GM18909 (cell line): ENCODE data around the gene GCHFR.
A peak's percentile ranks its signal among the peaks of the same experiment; 100 is the strongest.

Experiments
- ATAC-seq: cut with Tn5 transposase; IDR thresholded peaks from one replicate; pipeline ENCODE4 v1.9.1; 2021; ENCODE audit warnings: mild to moderate bottlenecking; ENCODE audit not compliant: unreplicated experiment, poor library complexity

GCHFR gene

GRCh38 chr15:40775007-40775406 lies 11.1 kb downstream of the GCHFR start:
- no peak for ATAC-seq

DNA sequence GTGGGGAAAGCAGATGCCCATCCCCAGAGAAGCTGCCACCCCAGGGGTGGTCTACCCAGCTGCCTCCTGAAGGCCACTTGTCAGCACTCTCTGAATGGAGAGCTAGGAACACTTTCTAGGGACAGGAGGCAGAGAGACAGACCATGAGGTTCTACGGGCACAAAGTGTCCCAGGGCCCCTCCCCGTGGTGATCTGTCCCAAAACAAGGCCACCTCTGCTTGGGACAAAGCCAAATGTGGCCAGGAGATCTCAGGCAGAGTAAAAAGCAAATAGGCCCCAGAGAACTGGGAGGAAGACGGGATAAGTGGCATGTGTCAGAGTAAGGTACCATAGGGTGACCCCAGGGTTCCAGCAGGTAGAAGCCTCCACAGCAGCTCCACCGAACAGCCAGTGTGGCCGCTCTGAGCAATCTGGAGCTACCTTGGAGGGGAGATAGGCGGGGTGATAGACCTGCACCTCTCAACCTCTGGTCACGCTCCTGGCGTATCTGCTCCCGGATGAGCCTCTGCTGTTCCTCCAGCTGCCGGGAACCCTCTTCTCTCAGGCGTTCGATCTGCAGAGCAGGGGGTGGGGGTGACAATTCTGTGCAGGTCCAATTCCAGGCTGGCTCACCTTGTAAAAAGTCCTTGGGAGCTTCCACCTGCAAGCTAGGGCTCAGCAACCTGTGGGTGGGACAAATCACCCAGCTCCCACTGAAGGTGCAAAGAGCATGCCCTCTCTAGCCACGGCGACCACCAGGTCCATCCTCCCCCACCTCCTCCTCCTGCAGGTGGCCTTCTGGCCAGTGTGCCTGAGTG lies 12.1 kb downstream of the GCHFR start:
- ATAC-seq, result no peak

- ATAC-seq, result no peak
These were observed 12.8 kb downstream of the GCHFR start for GRCh38 chr15:40776537-40777141.

- ATAC-seq, result peak; percentile 82
These were observed 18.9 kb downstream of the GCHFR start for GRCh38 chr15:40782609-40783227.

GRCh38 chr15:40785164-40785563 lies 21.3 kb downstream of the GCHFR start:
- ATAC-seq, result no peak

GRCh38 chr15:40785814-40786213 lies 21.9 kb downstream of the GCHFR start:
- no peak for ATAC-seq

GRCh38 chr15:40787344-40787841 lies 23.5 kb downstream of the GCHFR start:
- no peak for ATAC-seq

GRCh38 chr15:40787991-40788390 lies 24.1 kb downstream of the GCHFR start:
- ATAC-seq, result no peak

DNA sequence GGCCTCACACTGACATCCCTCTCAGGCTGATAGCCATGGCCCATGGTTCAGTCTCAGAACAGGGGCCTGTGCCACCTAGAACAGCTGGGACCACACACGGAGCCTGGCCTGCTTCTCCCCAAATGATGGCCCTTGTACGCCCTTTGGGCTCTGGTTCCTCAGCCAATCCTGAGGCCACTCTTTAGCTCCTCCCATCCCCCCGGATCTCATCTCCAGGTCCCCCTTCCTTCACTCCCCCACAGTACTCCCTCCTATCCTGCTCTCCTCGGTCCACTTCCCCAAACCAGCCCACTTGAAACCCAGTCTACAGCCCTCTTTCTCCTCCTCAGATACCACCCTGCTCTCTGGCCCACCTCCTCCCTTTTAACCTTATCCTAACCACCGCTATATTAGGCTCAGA lies 25.3 kb downstream of the GCHFR start:
- ATAC-seq, result no peak

GRCh38 chr15:40789999-40790398 lies 26.1 kb downstream of the GCHFR start:
- no peak for ATAC-seq

DNA sequence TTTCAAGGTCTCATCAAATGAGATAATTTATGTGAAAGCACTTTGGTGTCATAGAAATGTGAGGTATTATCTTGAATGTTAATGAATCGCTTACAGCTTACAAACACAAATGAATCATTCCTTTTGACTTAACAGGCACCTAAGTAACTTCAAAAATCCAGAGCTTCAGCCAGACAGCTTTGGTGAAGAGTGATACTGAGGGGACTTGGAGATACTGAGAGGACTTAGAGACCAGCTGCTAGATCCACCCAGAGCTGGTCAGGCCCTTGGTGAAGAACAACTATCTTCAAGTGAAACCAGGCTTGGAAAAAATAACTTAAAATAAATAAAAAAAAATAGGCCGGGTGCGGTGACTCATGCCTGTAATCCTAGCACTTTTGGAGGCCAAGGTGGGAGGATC lies 26.9 kb downstream of the GCHFR start:
- ATAC-seq, result no peak

- no peak for ATAC-seq
These were observed 28.5 kb downstream of the GCHFR start for GRCh38 chr15:40792394-40792793.

DNA sequence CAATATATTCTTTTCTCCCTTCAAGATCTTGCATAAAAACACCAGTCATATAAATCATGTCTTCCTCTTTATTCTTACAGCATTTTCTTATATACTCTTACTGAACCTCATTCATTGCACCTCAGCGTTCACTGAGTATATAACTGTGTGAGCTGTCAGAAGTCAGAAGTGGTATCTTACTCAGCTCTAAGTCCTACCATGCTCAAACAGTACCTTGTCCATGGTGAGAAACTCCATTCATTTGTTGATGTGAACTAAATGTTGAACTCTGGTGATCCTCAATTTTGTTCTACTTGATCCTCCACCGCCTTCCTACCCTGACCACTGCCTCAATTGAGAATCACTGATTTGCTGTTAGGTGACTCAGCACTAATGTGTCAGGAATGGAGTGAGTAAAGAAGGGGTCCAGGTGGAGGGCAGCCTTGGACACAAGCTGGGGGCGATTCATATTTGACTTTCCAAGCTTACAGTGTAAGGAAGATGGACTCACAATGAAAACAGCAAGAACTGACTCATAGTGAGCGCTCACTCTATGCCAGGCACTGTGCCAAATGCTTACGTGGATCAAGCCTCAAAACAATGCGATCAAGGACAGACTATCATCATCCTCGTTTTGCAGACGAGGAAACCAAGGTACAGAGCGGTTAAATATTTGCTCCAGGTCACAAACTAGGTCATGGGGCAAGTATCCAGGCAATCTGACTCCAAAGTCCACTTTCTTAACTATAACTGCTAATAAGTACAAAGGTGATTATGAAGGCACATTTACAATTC lies 29.5 kb downstream of the GCHFR start:
- ATAC-seq, result no peak

GRCh38 chr15:40796041-40796440 lies 32.2 kb downstream of the GCHFR start:
- ATAC-seq, result no peak

DNA sequence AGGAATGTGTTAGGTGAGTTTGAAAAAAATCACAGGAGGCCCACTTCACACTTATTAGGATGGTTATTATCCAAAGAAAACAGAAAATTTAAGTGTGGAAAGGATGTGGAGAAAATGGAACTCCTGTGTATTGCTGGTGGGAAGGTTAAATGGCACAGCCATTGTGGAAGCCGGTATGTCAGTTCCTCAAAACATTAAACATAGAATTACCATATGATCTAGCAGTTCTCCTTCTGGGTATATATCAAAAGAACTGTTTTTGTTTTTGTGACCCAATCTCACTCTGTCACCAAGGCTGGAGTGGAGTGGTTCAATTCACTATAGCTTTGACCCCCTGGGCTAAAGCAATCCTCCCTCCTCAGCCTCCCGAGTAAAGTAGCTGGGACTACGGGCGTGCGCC lies 32.6 kb downstream of the GCHFR start:
- ATAC-seq, result no peak

GRCh38 chr15:40799523-40799922 lies 35.7 kb downstream of the GCHFR start:
- ATAC-seq, result no peak

- ATAC-seq, result no peak
These were observed 39.2 kb downstream of the GCHFR start for GRCh38 chr15:40803076-40803475.

DNA sequence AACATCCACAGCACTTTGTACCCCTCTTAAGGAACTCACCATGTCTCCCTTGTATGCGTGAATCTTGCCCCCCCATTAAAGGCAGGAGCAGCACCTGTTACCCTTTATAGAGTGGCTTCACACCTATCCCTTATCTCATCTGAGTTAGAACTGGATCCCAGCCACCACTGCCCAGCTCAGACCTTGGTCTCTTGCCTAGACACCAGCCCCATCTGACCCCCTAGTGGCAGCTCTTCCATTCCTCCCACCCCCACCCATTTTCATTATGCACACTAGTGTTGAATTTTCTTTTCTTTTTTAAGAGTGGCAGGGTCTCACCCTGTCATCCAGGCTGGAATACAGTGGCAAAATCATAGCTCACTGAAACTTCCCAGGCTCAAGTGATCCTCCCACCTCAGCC lies 39.8 kb downstream of the GCHFR start:
- no peak for ATAC-seq

DNA sequence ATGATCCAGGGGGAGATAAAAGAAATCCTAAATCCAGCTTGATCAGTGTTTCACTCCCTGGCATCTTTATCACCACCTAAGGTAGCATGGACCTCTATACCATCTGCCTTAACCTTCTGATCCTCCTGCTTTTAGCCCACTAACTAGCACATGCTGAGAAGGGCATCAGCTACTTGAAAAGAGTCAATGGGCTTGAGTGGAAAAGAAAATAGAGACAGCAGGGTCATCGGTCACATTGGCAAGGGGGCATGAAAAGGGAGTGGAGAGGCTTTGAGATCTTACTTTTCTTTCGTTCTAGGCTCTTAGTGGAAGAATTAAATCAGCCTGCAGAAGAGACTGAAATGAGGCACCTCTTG lies 42.8 kb downstream of the GCHFR start:
- peak; percentile 1 for ATAC-seq

- peak; percentile 93 for ATAC-seq
These were observed 43.4 kb downstream of the GCHFR start, which contains the start of the genes DNAJC17 and ZFYVE19 for GRCh38 chr15:40807028-40807887. Gene DNAJC17, minus strand, starts transcription at chr15:40807473. Its CDS starts 27 bp downstream, at chr15:40807446. Gene ZFYVE19, plus strand, starts transcription at chr15:40807089. Its CDS starts 501 bp downstream, at chr15:40807590.
